Measurements from ENCODE around the gene LILRA1.
"Not testable (repeated sequence)": the region's sequence is repeated elsewhere in the genome, so short reads cannot be mapped to it uniquely, and the experiment has no call there.

LILRA1 gene

DNA sequence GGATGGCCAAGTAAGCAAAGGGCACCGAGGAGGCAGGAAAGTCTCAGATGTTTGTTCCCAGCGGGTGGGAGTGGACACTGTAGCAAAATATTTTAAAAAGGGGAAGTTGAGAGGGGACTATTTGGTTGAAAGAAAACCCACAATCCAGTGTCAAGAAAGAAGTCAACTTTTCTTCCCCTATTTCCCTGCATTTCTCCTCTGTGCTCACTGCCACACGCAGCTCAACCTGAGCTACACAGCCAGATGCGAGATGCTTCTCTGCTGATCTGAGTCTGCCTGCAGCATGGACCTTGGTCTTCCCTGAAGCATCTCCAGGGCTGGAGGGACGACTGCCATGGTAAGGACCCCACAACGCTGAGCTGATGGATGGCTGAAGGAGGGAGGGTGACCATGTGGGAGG, at the start of gene LILRA1:
Gene LILRA1 (plus strand): TSS at position 188 of the 400 bp plus-strand sequence. CDS start 613 bp downstream, outside the sequence.
- not testable (repeated sequence) for DNase-seq (ENCODE audit: low spot score)

DNA sequence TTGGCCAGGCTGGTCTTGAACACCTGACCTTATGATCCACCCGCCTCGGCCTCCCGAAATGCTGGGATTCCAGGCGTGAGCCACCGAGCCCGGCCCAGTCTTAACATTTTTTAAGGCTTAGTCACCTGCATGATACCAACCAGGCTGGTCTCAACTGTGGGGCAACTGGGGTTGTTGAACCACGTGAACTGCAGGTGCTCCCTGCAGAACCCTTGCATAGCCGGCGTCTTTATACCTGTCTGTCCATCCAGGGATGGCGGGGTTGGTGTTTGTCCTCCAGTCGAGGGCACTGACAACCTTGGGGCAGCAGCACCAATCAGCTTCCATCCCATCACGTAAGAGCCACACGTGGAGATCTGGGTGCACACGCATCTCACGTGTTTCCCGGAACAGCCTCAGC, 44.6 kb upstream of the LILRA1 start:
- no peak for DNase-seq (ENCODE audit: low spot score)

- no peak for DNase-seq (ENCODE audit: low spot score)
Observed at GRCh38 chr19:54549224-54549623, 44.2 kb upstream of the LILRA1 start.

DNA sequence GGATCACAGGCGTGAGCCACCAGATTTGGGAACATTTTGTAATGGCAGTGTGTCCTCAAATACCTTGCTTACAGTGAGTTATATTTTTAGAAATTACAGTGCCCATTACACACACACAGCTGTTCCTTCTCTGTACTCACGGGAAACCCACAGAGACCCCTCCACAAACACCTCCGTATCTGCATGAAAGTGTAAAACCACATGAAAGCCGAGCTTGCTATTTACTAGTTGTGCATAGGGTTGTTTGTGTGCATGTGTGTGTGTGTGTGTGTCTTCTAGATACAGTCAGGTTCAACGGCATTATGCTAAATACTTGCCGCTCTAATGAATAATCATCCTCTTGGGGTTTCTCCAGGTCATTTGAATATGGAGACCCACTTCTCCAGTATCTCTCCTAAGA, 42.1 kb upstream of the LILRA1 start:
- no peak for DNase-seq (ENCODE audit: low spot score)

DNA sequence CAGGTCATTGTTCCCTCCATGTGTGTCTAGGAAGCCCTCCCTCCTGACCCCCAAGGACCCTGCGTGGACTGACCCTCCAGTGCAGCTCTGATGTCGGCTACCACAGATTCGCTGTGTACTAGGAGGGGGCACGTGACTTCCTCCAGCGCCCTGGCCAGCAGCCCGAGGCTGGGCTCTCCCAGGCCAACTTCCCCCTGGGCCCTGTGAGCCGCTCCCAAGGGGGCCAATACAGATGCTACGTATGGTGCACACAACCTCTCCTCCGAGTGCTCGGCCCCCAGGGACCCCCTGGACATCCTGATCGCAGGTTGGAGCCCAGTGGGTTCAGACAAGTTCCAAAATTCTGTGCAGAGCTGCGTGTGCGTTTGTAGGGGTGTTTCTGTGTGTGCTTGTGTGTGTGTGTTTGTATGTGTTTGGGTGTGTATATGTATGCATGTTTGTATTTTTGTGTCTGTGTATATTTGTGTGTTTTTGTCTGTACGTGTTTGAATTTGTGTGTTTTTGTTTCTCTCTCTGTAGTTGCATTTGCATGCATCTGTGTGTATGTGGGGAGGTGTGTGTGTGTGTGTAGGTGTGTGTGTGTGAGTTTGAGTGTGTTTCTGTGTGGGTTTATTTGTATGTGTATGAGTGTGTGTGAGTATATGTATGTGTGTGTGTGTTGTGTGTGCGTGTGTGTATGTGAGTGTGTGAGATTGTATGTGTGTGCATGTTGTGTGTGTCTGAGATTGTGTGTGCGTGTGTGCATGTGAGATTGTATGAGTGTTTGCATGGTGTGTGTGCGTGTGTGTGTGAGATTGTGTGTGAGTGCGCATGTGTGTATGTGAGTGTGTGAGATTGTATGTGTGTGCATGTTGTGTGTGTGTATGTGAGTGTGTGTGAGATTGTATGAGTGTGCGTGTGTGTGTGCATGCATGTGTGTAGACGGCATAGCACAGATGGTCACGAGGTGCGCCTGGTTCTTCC, 41.2 kb upstream of the LILRA1 start:
- DNase-seq (ENCODE audit: low spot score), result no peak

DNA sequence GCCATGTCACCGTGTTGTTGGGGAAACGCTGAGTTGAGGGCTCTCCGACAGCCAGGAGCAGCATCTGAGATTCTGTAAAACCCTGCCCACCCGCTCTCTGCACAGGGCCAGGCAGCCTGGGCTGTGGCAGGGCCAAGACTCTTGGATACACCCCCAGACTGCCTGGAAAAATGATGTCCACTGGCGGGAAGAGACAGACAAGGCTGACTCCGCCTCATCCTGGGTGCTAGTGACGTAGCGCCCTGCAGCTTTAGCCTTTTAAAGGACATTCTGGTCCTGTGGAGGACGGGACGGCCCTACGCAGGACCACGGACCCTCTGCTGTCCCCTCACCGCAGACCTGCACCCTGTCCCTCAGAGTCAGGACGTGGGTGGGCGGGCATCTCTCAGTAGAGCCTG, 40.5 kb upstream of the LILRA1 start:
- no peak for DNase-seq (ENCODE audit: low spot score)

DNA sequence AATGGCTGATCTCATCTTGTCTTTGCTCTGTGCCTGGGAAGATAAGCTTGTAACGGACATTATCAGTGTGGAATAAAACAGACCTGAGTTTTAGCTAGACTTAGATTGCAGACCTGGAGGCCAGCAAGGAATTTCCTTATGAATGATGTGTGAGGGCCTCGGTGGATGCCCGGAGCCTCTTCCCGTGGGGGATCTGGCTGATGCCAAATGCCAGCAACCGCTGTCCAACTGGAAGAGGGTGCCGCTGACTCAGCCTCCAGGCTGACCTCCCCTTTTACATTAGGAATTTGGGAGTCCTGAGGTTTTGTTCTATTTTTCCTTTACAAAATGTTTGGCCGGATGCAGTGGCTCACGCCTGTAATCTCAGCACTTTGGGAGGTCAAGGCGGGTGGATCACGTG, 39.4 kb upstream of the LILRA1 start:
- no peak for DNase-seq (ENCODE audit: low spot score)

DNA sequence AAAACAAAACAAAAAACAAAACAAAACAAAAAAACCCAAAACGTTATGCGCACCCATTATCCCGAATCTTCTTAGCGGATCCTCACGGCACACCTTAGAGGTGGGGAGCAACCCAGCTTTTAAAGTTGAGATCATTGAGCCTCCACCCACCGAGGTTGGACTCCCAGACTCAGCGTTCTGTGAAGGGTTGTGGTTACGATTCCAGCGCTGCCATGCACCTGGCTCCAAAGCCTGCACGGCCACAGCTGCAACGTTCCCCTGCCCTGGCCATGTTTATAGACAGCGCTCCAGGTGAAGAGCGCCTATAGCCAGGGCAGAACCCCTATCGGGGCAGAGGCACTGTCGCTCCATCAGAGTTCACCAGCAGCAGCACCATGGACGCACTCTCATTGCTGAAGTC, 38.5 kb upstream of the LILRA1 start:
- DNase-seq (ENCODE audit: low spot score), result no peak

- DNase-seq (ENCODE audit: low spot score), result no peak
Observed at GRCh38 chr19:54556194-54556593, 37.2 kb upstream of the LILRA1 start.

GRCh38 chr19:54558339-54558738, 35.1 kb upstream of the LILRA1 start:
- no peak for DNase-seq (ENCODE audit: low spot score)

DNA sequence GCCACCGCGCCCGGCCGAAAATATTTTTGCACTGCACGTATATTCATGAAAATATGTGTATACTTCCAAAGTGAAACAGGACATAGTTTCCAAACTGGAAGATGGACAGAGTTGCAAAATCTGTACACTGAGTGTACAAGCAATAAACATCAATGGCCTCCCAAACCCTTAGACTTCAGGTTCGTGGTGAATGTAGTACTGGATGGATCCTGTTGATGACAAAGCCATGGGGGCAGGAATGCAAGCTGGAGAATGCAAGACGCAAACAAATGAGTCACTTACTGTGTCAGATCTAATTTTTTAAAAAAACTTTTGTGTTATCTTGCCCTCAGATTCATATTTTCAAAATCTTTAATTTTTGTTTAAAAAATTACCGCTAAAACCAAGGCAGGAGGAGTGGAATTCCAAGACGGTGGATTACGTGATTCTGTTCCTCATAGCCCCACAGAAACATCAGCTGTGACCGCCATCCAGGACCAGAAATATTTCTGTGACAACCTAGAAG, 32.5 kb upstream of the LILRA1 start:
- no peak for DNase-seq (ENCODE audit: low spot score)

GRCh38 chr19:54561840-54562239, 31.6 kb upstream of the LILRA1 start:
- no peak for DNase-seq (ENCODE audit: low spot score)

- not testable (repeated sequence) for DNase-seq (ENCODE audit: low spot score)
Observed at GRCh38 chr19:54563206-54563605, 30.2 kb upstream of the LILRA1 start.

GRCh38 chr19:54570316-54570715, 23.1 kb upstream of the LILRA1 start:
- DNase-seq (ENCODE audit: low spot score), result no peak

- DNase-seq (ENCODE audit: low spot score), result not testable (repeated sequence)
Observed at GRCh38 chr19:54571715-54572615, 21.5 kb upstream of the LILRA1 start.

DNA sequence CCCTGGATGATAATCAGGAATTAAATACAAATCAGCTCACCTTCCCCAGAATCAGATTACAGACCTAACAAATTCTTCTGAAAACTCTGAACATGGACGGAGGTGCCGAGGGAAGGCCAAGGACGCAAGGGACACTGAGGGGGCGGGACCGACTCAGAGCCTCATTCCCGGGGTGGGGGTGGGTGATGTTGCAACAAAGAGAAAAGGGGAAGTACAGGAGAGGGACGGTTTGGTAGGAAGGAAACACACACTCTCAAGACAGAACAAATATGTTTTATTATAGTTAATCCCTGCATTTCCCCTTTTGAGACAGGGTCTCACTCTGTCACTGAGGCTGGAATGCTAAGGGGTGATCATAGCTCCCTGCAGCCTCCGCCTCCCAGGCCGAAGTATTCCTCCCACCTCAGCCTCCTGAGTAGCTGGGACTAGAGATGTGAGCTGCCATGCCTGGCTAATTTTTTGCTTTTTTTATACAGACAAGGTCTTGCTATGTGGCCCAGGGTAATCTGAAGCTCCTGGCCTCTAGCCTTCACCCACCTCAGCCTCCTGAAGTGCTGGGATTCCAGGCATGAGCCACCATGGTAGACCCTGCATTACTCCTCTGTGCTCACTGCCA, 20.6 kb upstream of the LILRA1 start:
- DNase-seq (ENCODE audit: low spot score), result no peak

DNA sequence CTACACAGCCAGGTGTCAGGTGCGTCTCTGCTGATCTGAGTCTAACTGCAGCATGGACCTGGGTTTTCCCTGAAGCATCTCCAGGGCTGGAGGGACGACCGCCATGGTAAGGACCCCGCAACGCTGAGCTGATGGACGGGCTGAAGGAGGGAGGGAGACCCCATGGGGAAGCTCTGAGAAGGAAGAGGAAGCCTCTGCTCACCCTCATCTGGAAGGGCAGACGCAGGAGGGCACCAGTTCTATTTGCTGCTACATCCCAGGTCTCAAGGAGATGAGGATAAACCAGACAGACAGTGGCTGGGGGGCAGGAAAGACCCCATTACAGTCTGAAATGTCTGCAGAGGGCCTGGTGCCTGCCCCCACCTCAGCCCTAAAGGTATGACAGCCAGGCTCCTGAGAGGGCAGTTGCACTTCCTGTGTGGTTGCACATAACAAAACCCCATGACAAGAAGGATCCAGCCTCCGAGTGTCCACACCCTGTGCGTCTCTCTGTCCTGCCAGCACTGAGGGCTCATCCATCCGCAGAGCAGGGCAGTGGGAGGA, 20.0 kb upstream of the LILRA1 start, which contains the start of gene LILRA2:
Gene LILRA2 (plus strand): TSS at position 461 of the 543 bp plus-strand sequence. CDS start 89 bp downstream, outside the sequence.
- no peak for DNase-seq (ENCODE audit: low spot score)

- DNase-seq (ENCODE audit: low spot score), result no peak
Observed at GRCh38 chr19:54574051-54574450, 19.4 kb upstream of the LILRA1 start.

GRCh38 chr19:54574527-54575056, 18.8 kb upstream of the LILRA1 start:
- DNase-seq (ENCODE audit: low spot score), result no peak

DNA sequence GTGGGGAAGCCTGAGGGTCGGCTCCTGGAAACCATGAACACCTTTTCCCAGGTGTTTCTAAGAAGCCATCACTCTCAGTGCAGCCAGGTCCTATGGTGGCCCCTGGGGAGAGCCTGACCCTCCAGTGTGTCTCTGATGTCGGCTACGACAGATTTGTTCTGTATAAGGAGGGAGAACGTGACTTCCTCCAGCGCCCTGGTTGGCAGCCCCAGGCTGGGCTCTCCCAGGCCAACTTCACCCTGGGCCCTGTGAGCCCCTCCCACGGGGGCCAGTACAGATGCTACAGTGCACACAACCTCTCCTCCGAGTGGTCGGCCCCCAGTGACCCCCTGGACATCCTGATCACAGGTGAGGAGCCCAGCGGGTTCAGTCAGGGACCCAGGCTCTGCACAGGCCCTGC, 18.2 kb upstream of the LILRA1 start:
- not testable (repeated sequence) for DNase-seq (ENCODE audit: low spot score)

DNA sequence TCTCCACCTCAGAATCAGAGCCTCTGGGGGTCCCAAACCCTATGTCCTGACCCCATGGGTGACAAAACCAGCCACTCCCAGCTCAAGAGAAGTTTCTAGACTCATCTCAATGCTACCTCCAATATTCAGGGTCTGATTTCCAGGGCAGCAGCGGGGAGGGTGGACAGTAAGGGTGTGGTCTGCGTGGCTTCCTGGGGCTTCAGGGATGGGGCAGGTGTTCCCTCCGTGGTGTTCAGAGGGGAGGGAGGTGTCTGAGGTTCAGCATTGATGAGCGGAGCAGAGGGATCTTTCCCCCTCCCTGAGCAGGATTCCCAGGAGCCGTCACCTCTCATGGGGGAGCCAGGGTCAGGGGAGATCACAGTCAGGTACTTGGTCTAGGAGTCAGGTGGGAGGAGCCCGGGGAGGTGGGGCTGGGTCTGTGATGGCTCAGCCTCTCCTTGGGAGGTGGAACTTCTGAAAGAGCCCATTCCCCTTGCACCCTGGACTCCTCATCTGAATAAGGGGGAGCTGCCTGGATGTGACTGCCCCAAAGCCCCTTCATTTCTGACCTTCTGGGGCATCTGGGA, 16.9 kb upstream of the LILRA1 start:
- DNase-seq (ENCODE audit: low spot score), result no peak
